Bronchial epithelial cell (primary cell): Measurements from ENCODE around the gene ZBTB9. TPM values are rescaled to one million over a fixed set of nuclear protein-coding genes. Genes with fewer than 3 reads are reported as not detected.

Experiments used
- DNase-seq: peaks from one replicate; pipeline ENCODE4 v3.0.0-alpha.2; 2010; ENCODE audit warnings: low read depth
- FAIRE-seq: peaks from 2 replicates; lab custom pipeline; 2011; peaks lifted over from hg19 to GRCh38; lab: Jason Lieb, UNC
- H3K27me3 ChIP-seq: 2 replicates; pipeline ENCODE4 v1.5.1; 2011; ENCODE audit warnings: low read length; ENCODE audit not compliant: control insufficient read depth, insufficient read depth
- H3K36me3 ChIP-seq: 2 replicates; pipeline ENCODE4 v1.5.1; 2011; ENCODE audit warnings: low read length; ENCODE audit not compliant: control insufficient read depth, insufficient read depth
- H3K4me3 ChIP-seq: 2 replicates; pipeline ENCODE4 v1.5.1; 2011; ENCODE audit warnings: mild to moderate bottlenecking, low read depth, low read length, control low read depth
- total RNA-seq: library from RNA; depleted of rRNA; stranded (reverse); fragments of >200 nt; gene quantifications from 2 replicates; pipeline ENCODE4 v1.2.1, GENCODE V29; 2014
- TF ChIP-seq, protein P1 (sequence below): IDR thresholded peaks from 2 replicates; pipeline ENCODE4 v1.5.1; 2011; ENCODE audit warnings: mild to moderate bottlenecking, moderate library complexity, low read length, control low read depth, inconsistent platforms; ENCODE audit not compliant: insufficient read depth, severe bottlenecking

Gene ZBTB9
- total RNA-seq, 1 donor from 2014 or later: 6.3 TPM

DNA sequence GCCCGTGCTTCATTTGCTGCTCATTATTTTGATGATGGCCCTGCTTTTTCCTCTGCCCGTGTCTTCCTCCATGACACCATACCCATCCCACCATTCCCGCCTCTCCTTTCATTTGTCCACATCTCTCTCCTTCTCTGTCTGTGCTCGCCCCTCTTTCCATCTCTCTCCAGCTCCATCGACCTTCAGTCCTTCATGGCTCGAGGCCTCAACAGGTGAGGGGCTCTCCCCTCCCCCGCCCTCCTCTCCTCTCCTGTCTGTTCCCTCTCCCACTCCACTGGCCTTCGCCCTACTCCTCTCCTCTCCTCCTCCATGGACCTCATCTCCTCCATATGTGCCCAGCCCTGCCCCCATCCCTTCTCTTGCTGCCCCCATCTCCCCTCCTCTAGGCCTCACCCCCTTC, 12.1 kb upstream of the ZBTB9 start:
- no peaks in the 10 kb centered on the region for H3K27me3 ChIP-seq
- TF ChIP-seq, protein P1, sequence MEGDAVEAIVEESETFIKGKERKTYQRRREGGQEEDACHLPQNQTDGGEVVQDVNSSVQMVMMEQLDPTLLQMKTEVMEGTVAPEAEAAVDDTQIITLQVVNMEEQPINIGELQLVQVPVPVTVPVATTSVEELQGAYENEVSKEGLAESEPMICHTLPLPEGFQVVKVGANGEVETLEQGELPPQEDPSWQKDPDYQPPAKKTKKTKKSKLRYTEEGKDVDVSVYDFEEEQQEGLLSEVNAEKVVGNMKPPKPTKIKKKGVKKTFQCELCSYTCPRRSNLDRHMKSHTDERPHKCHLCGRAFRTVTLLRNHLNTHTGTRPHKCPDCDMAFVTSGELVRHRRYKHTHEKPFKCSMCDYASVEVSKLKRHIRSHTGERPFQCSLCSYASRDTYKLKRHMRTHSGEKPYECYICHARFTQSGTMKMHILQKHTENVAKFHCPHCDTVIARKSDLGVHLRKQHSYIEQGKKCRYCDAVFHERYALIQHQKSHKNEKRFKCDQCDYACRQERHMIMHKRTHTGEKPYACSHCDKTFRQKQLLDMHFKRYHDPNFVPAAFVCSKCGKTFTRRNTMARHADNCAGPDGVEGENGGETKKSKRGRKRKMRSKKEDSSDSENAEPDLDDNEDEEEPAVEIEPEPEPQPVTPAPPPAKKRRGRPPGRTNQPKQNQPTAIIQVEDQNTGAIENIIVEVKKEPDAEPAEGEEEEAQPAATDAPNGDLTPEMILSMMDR: no peak
- no peak overlapping the region for H3K4me3 ChIP-seq
- H3K36me3 ChIP-seq: peaks cover 14% of the 10 kb centered on the region
- no peak for DNase-seq
- FAIRE-seq: no peak

- Histone ChIP-seq H3K27me3 (no peaks in the 10 kb centered on the region), H3K4me3 (no peak overlapping the region), H3K36me3 (peaks cover 12% of the 10 kb centered on the region)
- TF ChIP-seq, protein P1: no peak
- no peak for DNase-seq
- FAIRE-seq: no peak
Measured at GRCh38 chr6:33443025-33443424, 11.4 kb upstream of the ZBTB9 start.

- no peak overlapping the region for H3K4me3 ChIP-seq
- TF ChIP-seq, protein P1: no peak
- DNase-seq (no peak), FAIRE-seq (peak; percentile 90)
- no peaks in the 10 kb centered on the region for H3K27me3 ChIP-seq
- peaks cover 14% of the 10 kb centered on the region for H3K36me3 ChIP-seq
Measured at GRCh38 chr6:33443619-33444504, 10.5 kb upstream of the ZBTB9 start.

DNA sequence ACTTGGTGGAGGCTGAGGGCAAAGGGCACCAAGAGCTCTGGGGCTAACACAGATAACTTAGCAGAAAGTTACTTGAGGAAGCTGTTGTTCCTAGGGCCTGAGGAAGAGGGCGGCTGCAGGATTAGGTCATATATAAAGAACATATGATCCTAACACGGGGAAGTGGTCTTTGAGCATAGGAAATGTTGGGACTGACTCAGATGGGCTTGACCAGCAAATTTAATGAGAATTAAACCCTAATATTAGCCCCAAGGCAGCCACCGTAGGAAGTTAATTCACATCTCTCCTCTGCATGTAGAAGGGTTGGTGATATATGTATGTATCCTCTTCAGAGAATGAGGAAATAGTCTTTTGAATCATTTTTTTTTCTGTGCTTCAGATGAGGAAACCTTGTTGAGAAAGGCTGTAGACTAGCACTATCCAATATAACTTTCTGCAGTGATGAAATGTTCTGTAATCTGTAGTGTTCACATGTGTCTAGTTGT, 9.2 kb upstream of the ZBTB9 start:
- Histone ChIP-seq H3K36me3 (peaks cover 15% of the 10 kb centered on the region), H3K27me3 (no peaks in the 10 kb centered on the region), H3K4me3 (no peak overlapping the region)
- DNase-seq: no peak
- TF ChIP-seq, protein P1: no peak
- no peak for FAIRE-seq

- Histone ChIP-seq H3K4me3 (no peak overlapping the region), H3K36me3 (peaks cover 14% of the 10 kb centered on the region), H3K27me3 (no peaks in the 10 kb centered on the region)
- FAIRE-seq (no peak), DNase-seq (no peak)
- TF ChIP-seq, protein P1: no peak
Measured at GRCh38 chr6:33446356-33446755, 8.0 kb upstream of the ZBTB9 start.

GRCh38 chr6:33450434-33450833, 3.9 kb upstream of the ZBTB9 start:
- Histone ChIP-seq H3K27me3 (no peaks in the 10 kb centered on the region), H3K36me3 (peaks cover 9% of the 10 kb centered on the region), H3K4me3 (no peak overlapping the region)
- no peak for DNase-seq
- no peak for FAIRE-seq
- TF ChIP-seq, protein P1: no peak
